ENCODE results near the gene ZPBP2.

DNA sequence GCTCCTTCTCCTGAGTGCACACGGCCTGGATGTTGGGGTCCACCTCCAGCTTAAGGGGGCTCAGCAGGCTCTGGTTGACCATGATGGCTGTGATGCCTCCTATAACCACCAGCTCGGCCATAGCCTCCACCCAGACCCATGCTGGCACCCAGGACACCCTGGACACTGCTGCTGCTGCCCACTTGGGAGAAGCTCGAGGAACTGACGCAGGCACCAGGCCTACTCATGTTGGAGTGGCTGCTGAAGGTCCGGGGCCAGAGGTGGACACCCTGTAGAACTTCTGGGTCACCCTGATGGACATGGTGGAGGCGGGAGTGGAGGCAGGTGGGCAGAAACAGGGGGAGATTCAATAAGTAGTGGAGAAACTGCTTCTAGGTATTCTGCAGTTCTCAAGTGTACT lies 31.9 kb upstream of the ZPBP2 start:
- TF ChIP-seq, protein P1, sequence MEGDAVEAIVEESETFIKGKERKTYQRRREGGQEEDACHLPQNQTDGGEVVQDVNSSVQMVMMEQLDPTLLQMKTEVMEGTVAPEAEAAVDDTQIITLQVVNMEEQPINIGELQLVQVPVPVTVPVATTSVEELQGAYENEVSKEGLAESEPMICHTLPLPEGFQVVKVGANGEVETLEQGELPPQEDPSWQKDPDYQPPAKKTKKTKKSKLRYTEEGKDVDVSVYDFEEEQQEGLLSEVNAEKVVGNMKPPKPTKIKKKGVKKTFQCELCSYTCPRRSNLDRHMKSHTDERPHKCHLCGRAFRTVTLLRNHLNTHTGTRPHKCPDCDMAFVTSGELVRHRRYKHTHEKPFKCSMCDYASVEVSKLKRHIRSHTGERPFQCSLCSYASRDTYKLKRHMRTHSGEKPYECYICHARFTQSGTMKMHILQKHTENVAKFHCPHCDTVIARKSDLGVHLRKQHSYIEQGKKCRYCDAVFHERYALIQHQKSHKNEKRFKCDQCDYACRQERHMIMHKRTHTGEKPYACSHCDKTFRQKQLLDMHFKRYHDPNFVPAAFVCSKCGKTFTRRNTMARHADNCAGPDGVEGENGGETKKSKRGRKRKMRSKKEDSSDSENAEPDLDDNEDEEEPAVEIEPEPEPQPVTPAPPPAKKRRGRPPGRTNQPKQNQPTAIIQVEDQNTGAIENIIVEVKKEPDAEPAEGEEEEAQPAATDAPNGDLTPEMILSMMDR (IDR thresholded peaks at IDR 0.05): no peak
- TF ChIP-seq ZFX (IDR thresholded peaks at IDR 0.05; ENCODE audit: borderline replicate concordance): no peak
